Measurements from ENCODE around the gene LNPEP. TPM values are rescaled to one million over a fixed set of nuclear protein-coding genes. Genes with fewer than 3 reads are reported as not detected.
"Not testable (repeated sequence)": the region's sequence is repeated elsewhere in the genome, so short reads cannot be mapped to it uniquely, and the experiment has no call there.

The LNPEP gene
- total and polyA plus RNA-seq, 2 donors (not counting 1 experiment from before 2014, with no cell fraction given) = 10.5 to 92.9 TPM

GRCh38 chr5:97078958-97079743, 143.3 kb downstream of the LNPEP start:
- no peak for TF ChIP-seq CTCF (IDR thresholded peaks at IDR 0.05)
- TF ChIP-seq EZH2 (IDR thresholded peaks at IDR 0.05; ENCODE audit: borderline replicate concordance, insufficient read depth, low read depth, low read length, poor library complexity, severe bottlenecking) = no peak
- Histone ChIP-seq H3K9ac (ENCODE audit: low read length) (peak overlapping the region; percentile 31), H3K79me2 (ENCODE audit: control insufficient read depth, insufficient read depth, low read length) (peaks cover 68% of the 10 kb centered on the region), H3K4me1 (ENCODE audit: control insufficient read depth in 2 of 2, insufficient read depth in 2 of 2, low read length in 2 of 2) (peaks cover 34 to 75% of the 10 kb centered on the region in 2 donors), H3K9me3 (ENCODE audit: control extremely low read depth in 1 of 3, control insufficient read depth in 2 of 3, insufficient read depth in 1 of 3, low read length in 2 of 3) (no peaks in the 10 kb centered on the region), H3K4me3 (ENCODE audit: control extremely low read depth in 1 of 5, extremely low read depth in 1 of 5, insufficient read depth in 1 of 5, low read depth in 2 of 5, low read length in 4 of 5) (peak overlapping the region in 1 of 5 experiments; percentile 12), H3K27ac (ENCODE audit: low read length in 2 of 2) (peak overlapping the region in 1 of 2 donors; percentile 70), H3K36me3 (replicated peaks in 1 of 2; ENCODE audit: control extremely low read depth in 1 of 2, control insufficient read depth in 1 of 2, extremely low read depth in 1 of 2, insufficient read depth in 2 of 2, low read length in 1 of 2) (peaks cover 5 to 10% of the 10 kb centered on the region in 2 experiments), H3K4me2 (replicated peaks; ENCODE audit: low read depth, low read length, poor library complexity, severe bottlenecking) (peak overlapping the region; percentile 51), H2AFZ (ENCODE audit: insufficient read depth, low read depth, low read length, poor library complexity, severe bottlenecking) (peak overlapping the region; percentile 9), H3K27me3 (replicated peaks in 1 of 4; ENCODE audit: control extremely low read depth in 1 of 4, control insufficient read depth in 3 of 4, insufficient read depth in 4 of 4, low read length in 3 of 4) (no peaks in the 10 kb centered on the region), H4K20me1 (ENCODE audit: control insufficient read depth, insufficient read depth, low read length, poor library complexity, severe bottlenecking) (no peaks in the 10 kb centered on the region)
- ATAC-seq (ENCODE audit: low read depth) (peak; percentile 60), DNase-seq (no peak)
- H3K27me3 Mint-ChIP-seq = no peaks in the 10 kb centered on the region
- peak overlapping the region; percentile 47 for H3K4me3 Mint-ChIP-seq
- WGBS (ENCODE audit: insufficient coverage) = 0% methylated on average over 1 of the region's 4 CpGs
- ChIA-PET CTCF (no interaction called here), POLR2A (no interaction called here)
- intact Hi-C loops (cut with micrococcal nuclease) = no loop called here
- H3K9me3 Mint-ChIP-seq (ENCODE audit: insufficient read depth) = no peaks in the 10 kb centered on the region
- peak overlapping the region; percentile 50 for H3K27ac Mint-ChIP-seq
- H3K4me1 Mint-ChIP-seq = peaks cover 49% of the 10 kb centered on the region

DNA sequence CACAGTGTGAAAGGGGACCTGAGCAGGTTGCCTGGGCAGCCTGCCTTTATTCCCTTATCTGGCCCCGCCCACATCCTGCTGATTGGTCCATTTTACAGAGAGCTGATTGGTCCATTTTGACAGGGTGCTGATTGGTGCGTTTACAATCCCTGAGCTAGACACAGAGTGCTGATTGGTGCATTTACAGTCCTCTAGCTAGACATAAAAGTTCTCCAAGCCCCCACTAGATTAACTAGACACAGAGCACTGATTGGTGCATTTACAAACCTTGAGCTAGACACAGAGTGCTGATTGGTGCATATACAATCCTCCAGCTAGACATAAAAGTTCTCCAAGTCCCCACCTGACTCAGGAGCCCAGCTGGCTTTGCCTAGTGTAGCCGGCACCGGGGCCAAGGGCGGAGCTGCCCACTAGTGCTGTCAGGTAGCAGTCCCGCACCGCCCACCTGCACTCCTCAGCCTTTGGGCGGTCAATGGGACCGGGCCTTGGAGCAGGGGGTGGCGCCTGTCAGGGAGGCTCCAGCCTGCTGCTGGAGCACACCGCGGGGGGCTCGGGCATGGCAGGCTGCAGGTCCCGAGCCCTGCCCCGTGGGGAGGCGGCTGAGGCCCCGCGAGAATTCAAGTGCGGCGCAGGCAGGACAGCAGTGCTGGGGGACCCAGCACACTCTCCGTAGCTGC, 149.0 kb downstream of the LNPEP start:
- H3K79me2 ChIP-seq (ENCODE audit: control insufficient read depth, insufficient read depth, low read length) = peaks cover 18% of the 10 kb centered on the region
- H3K27ac Mint-ChIP-seq; H3K9me3 Mint-ChIP-seq (ENCODE audit: insufficient read depth); DNase-seq; H3K27me3 Mint-ChIP-seq; H3K27me3 ChIP-seq (replicated peaks in 1 of 4; ENCODE audit: control extremely low read depth in 1 of 4, control insufficient read depth in 3 of 4, insufficient read depth in 4 of 4, low read length in 3 of 4); intact Hi-C loops (cut with micrococcal nuclease); H4K20me1 ChIP-seq (ENCODE audit: control insufficient read depth, insufficient read depth, low read length, poor library complexity, severe bottlenecking); H3K4me2 ChIP-seq (replicated peaks; ENCODE audit: low read depth, low read length, poor library complexity, severe bottlenecking); H3K4me3 Mint-ChIP-seq; H3K4me3 ChIP-seq (ENCODE audit: control extremely low read depth in 1 of 5, extremely low read depth in 1 of 5, insufficient read depth in 1 of 5, low read depth in 2 of 5, low read length in 4 of 5); H3K9ac ChIP-seq (ENCODE audit: low read length); ATAC-seq (ENCODE audit: low read depth); POLR2A ChIA-PET; H2AFZ ChIP-seq (ENCODE audit: insufficient read depth, low read depth, low read length, poor library complexity, severe bottlenecking): not testable (repeated sequence)
- peaks cover 17 to 29% of the 10 kb centered on the region in 2 experiments for H3K36me3 ChIP-seq (replicated peaks in 1 of 2; ENCODE audit: control extremely low read depth in 1 of 2, control insufficient read depth in 1 of 2, extremely low read depth in 1 of 2, insufficient read depth in 2 of 2, low read length in 1 of 2)
- H3K27ac ChIP-seq (ENCODE audit: low read length in 2 of 2) = peak overlapping the region in 1 of 2 donors; percentile 3
- H3K9me3 ChIP-seq (ENCODE audit: control extremely low read depth in 1 of 3, control insufficient read depth in 2 of 3, insufficient read depth in 1 of 3, low read length in 2 of 3) = peaks cover 0 to 14% (median 0%) of the 10 kb centered on the region in 3 donors
- peaks cover 14 to 24% of the 10 kb centered on the region in 2 donors for H3K4me1 ChIP-seq (ENCODE audit: control insufficient read depth in 2 of 2, insufficient read depth in 2 of 2, low read length in 2 of 2)
- CTCF ChIA-PET = interaction anchor here (0.6 kb wide), 1 partner anchor 78 kb away, joined by 4 read pairs; no protein-coding TSS in a partner anchor
- H3K4me1 Mint-ChIP-seq = peaks cover 20% of the 10 kb centered on the region
- WGBS (ENCODE audit: insufficient coverage) = 91% methylated on average over 19 of the region's 21 CpGs

All from B cell (primary cell).